H9 (cell line): Measurements from ENCODE around the gene UCK1. TPM values are rescaled to one million over a fixed set of nuclear protein-coding genes. Genes with fewer than 3 reads are reported as not detected.

ENCODE experiments used
- DNase-seq: peaks from one replicate; pipeline ENCODE4 v3.0.0-alpha.2; 2017
- H2AFZ ChIP-seq: one replicate; pipeline ENCODE4 v1.6.1; 2013; ENCODE audit warnings: mild to moderate bottlenecking, low read length, control low read depth, moderate library complexity
- H2AK5ac ChIP-seq: 2 replicates; pipeline ENCODE4 v1.6.1; 2013; ENCODE audit warnings: low read length, control low read depth, mixed read lengths; ENCODE audit not compliant: insufficient read length
- H2BK120ac ChIP-seq: one replicate; pipeline ENCODE4 v1.6.1; 2013; ENCODE audit warnings: low read depth, mild to moderate bottlenecking, low read length, control low read depth, inconsistent platforms; ENCODE audit not compliant: poor library complexity, severe bottlenecking
- H2BK12ac ChIP-seq: 2 replicates; pipeline ENCODE4 v1.6.1; 2013; ENCODE audit warnings: low read length, control low read depth, mixed read lengths, low read depth; ENCODE audit not compliant: insufficient read length
- H2BK15ac ChIP-seq: 2 replicates; pipeline ENCODE4 v1.6.1; 2013; ENCODE audit warnings: low read depth, low read length, control low read depth
- H2BK20ac ChIP-seq: one replicate; pipeline ENCODE4 v1.6.1; 2013; ENCODE audit warnings: low read depth, mild to moderate bottlenecking, low read length, control low read depth, inconsistent platforms; ENCODE audit not compliant: poor library complexity, severe bottlenecking
- H2BK5ac ChIP-seq: 2 replicates; pipeline ENCODE4 v1.6.1; 2013; ENCODE audit warnings: low read length, control low read depth, mixed read lengths; ENCODE audit not compliant: insufficient read length
- H3K14ac ChIP-seq: 2 replicates; pipeline ENCODE4 v1.6.1; 2013; ENCODE audit warnings: low read length, control low read depth; ENCODE audit not compliant: insufficient read depth
- H3K18ac ChIP-seq: 2 replicates; pipeline ENCODE4 v1.6.1; 2013; ENCODE audit warnings: low read depth, mild to moderate bottlenecking, mixed read lengths, low read length, control low read depth; ENCODE audit not compliant: insufficient read length
- H3K23ac ChIP-seq: 2 replicates; pipeline ENCODE4 v1.6.1; 2013; ENCODE audit warnings: low read length, control low read depth, mixed read lengths, low read depth; ENCODE audit not compliant: insufficient read length
- H3K23me2 ChIP-seq: 2 replicates; pipeline ENCODE4 v1.6.1; 2013; ENCODE audit warnings: low read depth, mild to moderate bottlenecking, mixed read lengths, low read length, control low read depth; ENCODE audit not compliant: insufficient read length, poor library complexity, severe bottlenecking
- H3K27ac ChIP-seq: 2 replicates; pipeline ENCODE4 v1.5.1; 2013; ENCODE audit warnings: low read length, control low read depth, mixed read lengths, low read depth; ENCODE audit not compliant: insufficient read length
- H3K27me3 ChIP-seq: 2 replicates; pipeline ENCODE4 v1.6.1; 2013; ENCODE audit warnings: low read length, control low read depth, inconsistent platforms; ENCODE audit not compliant: insufficient read depth
- H3K4ac ChIP-seq: 2 replicates; pipeline ENCODE4 v1.6.1; 2013; ENCODE audit warnings: low read depth, mild to moderate bottlenecking, control low read depth, inconsistent platforms, low read length, moderate library complexity
- H3K4me1 ChIP-seq: 2 replicates; pipeline ENCODE4 v1.6.1; 2013; ENCODE audit warnings: low read length, control low read depth, inconsistent platforms; ENCODE audit not compliant: insufficient read depth
- H3K4me2 ChIP-seq: 2 replicates; pipeline ENCODE4 v1.6.1; 2013; ENCODE audit warnings: low read length, control low read depth, mixed read lengths; ENCODE audit not compliant: insufficient read length, insufficient read depth
- H3K56ac ChIP-seq: 2 replicates; pipeline ENCODE4 v1.6.1; 2013; ENCODE audit warnings: low read depth, mild to moderate bottlenecking, mixed read lengths, low read length, control low read depth; ENCODE audit not compliant: insufficient read length
- H3K79me1 ChIP-seq: 2 replicates; pipeline ENCODE4 v1.6.1; 2013; ENCODE audit warnings: low read depth, mild to moderate bottlenecking, moderate library complexity, low read length, control low read depth, inconsistent platforms; ENCODE audit not compliant: insufficient read depth, poor library complexity, severe bottlenecking
- H3K79me2 ChIP-seq: 2 replicates; pipeline ENCODE4 v1.6.1; 2013; ENCODE audit warnings: low read length, control low read depth, inconsistent platforms; ENCODE audit not compliant: insufficient read depth
- H3K9ac ChIP-seq: 2 replicates; pipeline ENCODE4 v1.6.1; 2013; ENCODE audit warnings: low read length, control low read depth, mixed read lengths; ENCODE audit not compliant: insufficient read length; ENCODE audit errors: extremely low read depth
- H3K9me3 ChIP-seq: one replicate; pipeline ENCODE4 v1.6.1; 2013; ENCODE audit warnings: low read depth, low read length, inconsistent platforms; ENCODE audit not compliant: control insufficient read depth
- H3T11ph ChIP-seq: one replicate; pipeline ENCODE4 v1.6.1; 2013; ENCODE audit warnings: mild to moderate bottlenecking, low read length, control low read depth, inconsistent platforms
- H4K20me1 ChIP-seq: one replicate; pipeline ENCODE4 v1.6.1; 2013; ENCODE audit not compliant: control insufficient read depth, insufficient read length, insufficient read depth
- H4K5ac ChIP-seq: 2 replicates; pipeline ENCODE4 v1.6.1; 2013; ENCODE audit warnings: low read depth, mild to moderate bottlenecking, mixed read lengths, low read length, control low read depth; ENCODE audit not compliant: insufficient read length
- H4K8ac ChIP-seq: replicated peaks from 2 replicates; pipeline ENCODE4 v1.6.1; 2013; ENCODE audit warnings: low read length, control low read depth, mixed read lengths, low read depth; ENCODE audit not compliant: insufficient read length
- H4K91ac ChIP-seq: 2 replicates; pipeline ENCODE4 v1.6.1; 2013; ENCODE audit warnings: low read depth, mild to moderate bottlenecking, moderate library complexity, mixed read lengths, low read length, control low read depth; ENCODE audit not compliant: insufficient read length
- H3K27ac Mint-ChIP-seq, 3 experiments: 2 replicates in 2 of 3; 3 replicates in 1 of 3; pipeline ENCODE4 v1.8.0; 2020 to 2021; ENCODE audit warnings: mixed read lengths in 3 of 3, mild to moderate bottlenecking in 1 of 3, moderate library complexity in 1 of 3
- H3K27me3 Mint-ChIP-seq: 2 replicates; pipeline ENCODE4 v1.8.0; 2021; ENCODE audit warnings: low read depth, mild to moderate bottlenecking, moderate library complexity, mixed read lengths
- H3K36me3 Mint-ChIP-seq, 3 experiments: 2 replicates in 2 of 3; 3 replicates in 1 of 3; pipeline ENCODE4 v1.8.0; 2020 to 2021; ENCODE audit warnings: low read depth in 3 of 3, mixed read lengths in 3 of 3; ENCODE audit not compliant: insufficient read depth in 1 of 3
- H3K4me1 Mint-ChIP-seq, 2 experiments: 2 replicates each; pipeline ENCODE4 v1.8.0; 2020; ENCODE audit warnings: mixed read lengths in 2 of 2
- H3K4me3 Mint-ChIP-seq, 2 experiments: 2 replicates in 1 of 2; 3 replicates in 1 of 2; pipeline ENCODE4 v1.8.0; 2020 to 2021; ENCODE audit warnings: mild to moderate bottlenecking in 2 of 2, mixed read lengths in 2 of 2, moderate library complexity in 1 of 2
- H3K9me3 Mint-ChIP-seq, 2 experiments: 2 replicates in 1 of 2; 3 replicates in 1 of 2; pipeline ENCODE4 v1.8.0; 2020; ENCODE audit warnings: mild to moderate bottlenecking in 2 of 2, mixed read lengths in 2 of 2, moderate library complexity in 1 of 2
- CTCF ChIP-seq: fragments of 200-600 bp; sonication (generic); conservative IDR thresholded peaks from 3 replicates; pipeline ENCODE4 v1.8.0; 2021; ENCODE audit warnings: antibody characterized with exemption, mild to moderate bottlenecking
- WGBS: extraction: QIAGEN DNeasy Blood & Tissue Kit; methylation state at CpG from one replicate; pipeline ENCODE4 v1.1.7; 2013; ENCODE audit warnings: missing lambda C conversion rate, low lambda C conversion rate, mixed read lengths; ENCODE audit not compliant: insufficient read length; ENCODE audit errors: extremely low coverage; 5-methylcytosine and 5-hydroxymethylcytosine counted together
- total RNA-seq: library from RNA; stranded (reverse); gene quantifications from 2 replicates; pipeline ENCODE4 v1.2.1, GENCODE V29; 2021

UCK1 gene
- total RNA-seq, 1 experiment from 2014 or later, result 54.2 TPM

GRCh38 chr9:131523086-131523388 lies 8.0 kb downstream of the UCK1 start:
- H3K4me2 ChIP-seq, result no peak overlapping the region
- no peak overlapping the region for H2AFZ ChIP-seq
- no peaks in the 10 kb centered on the region for H3K27me3 Mint-ChIP-seq
- no peak overlapping the region for H3K9ac ChIP-seq
- no peak overlapping the region for H2BK120ac ChIP-seq
- H3K9me3 ChIP-seq, result no peaks in the 10 kb centered on the region
- H3T11ph ChIP-seq, result no peak overlapping the region
- no peak overlapping the region for H2BK5ac ChIP-seq
- H4K91ac ChIP-seq, result no peak overlapping the region
- no peak overlapping the region for H2BK15ac ChIP-seq
- no peak overlapping the region for H2BK20ac ChIP-seq
- H4K20me1 ChIP-seq, result no peaks in the 10 kb centered on the region
- peak overlapping the region in 2 of 3 experiments; percentile 62 to 66; a peak in 3 of 7 replicates for H3K27ac Mint-ChIP-seq
- H3K36me3 Mint-ChIP-seq, result peaks cover 40 to 91% (median 82%) of the 10 kb centered on the region in 3 experiments; a peak in 6 of 7 replicates
- no peak overlapping the region for H3K14ac ChIP-seq
- no peaks in the 10 kb centered on the region for H3K23me2 ChIP-seq
- no peak overlapping the region for H3K56ac ChIP-seq
- H3K27ac ChIP-seq, result no peak overlapping the region
- no peaks in the 10 kb centered on the region for H3K27me3 ChIP-seq
- whole genome bisulfite sequencing, result no CpG with 5 or more reads among the region's 9 CpGs
- H2AK5ac ChIP-seq, result no peak overlapping the region
- H3K18ac ChIP-seq, result no peak overlapping the region
- no peak for DNase-seq
- H3K4me3 Mint-ChIP-seq, result no peak overlapping the region
- H4K8ac ChIP-seq, result no peak overlapping the region
- no peaks in the 10 kb centered on the region for H3K9me3 Mint-ChIP-seq
- H3K4me1 ChIP-seq, result no peaks in the 10 kb centered on the region
- no peak overlapping the region for H3K4ac ChIP-seq
- no peak overlapping the region for H4K5ac ChIP-seq
- TF ChIP-seq CTCF, result no peak
- no peaks in the 10 kb centered on the region for H3K79me1 ChIP-seq
- no peaks in the 10 kb centered on the region for H3K79me2 ChIP-seq
- no peak overlapping the region for H2BK12ac ChIP-seq
- no peak overlapping the region for H3K23ac ChIP-seq
- no peaks in the 10 kb centered on the region for H3K4me1 Mint-ChIP-seq
